H1 (cell line): Measurements from ENCODE around the gene SPRR2B. TPM values are rescaled to one million over a fixed set of nuclear protein-coding genes. Genes with fewer than 3 reads are reported as not detected.

Source experiments
- CTCF ChIA-PET: fragments of 300-600 bp; sonication (Branson Sonifier 250); formaldehyde crosslinking; loops from one replicate; lab custom pipeline; 2021; ENCODE audit not compliant: partially characterized antibody; lab: Charles Lee
- POLR2A ChIA-PET: fragments of 300-600 bp; sonication (Branson Sonifier 250); formaldehyde crosslinking; loops from one replicate; lab custom pipeline; 2021; ENCODE audit warnings: inconsistent platforms; ENCODE audit not compliant: partially characterized antibody; lab: Charles Lee
- DNase-seq, 2 experiments: peaks; one replicate each; pipeline versions ENCODE4 v3.0.0 to v3.0.0-alpha.2; 2010 to 2022; ENCODE audit warnings: low spot score in 2 of 2, low read depth in 1 of 2, mixed read lengths in 1 of 2
- FAIRE-seq: peaks from 2 replicates; lab custom pipeline; 2011; peaks lifted over from hg19 to GRCh38; lab: Jason Lieb, UNC
- H2AFZ ChIP-seq: 2 replicates; pipeline ENCODE4 v1.8.1; 2012; ENCODE audit warnings: low read length, inconsistent platforms
- H2AK5ac ChIP-seq: 2 replicates; pipeline ENCODE4 v1.6.1; 2013; ENCODE audit warnings: low read depth, low read length
- H2BK120ac ChIP-seq: replicated peaks from 2 replicates; pipeline ENCODE3; 2013; ENCODE audit warnings: low read depth, low read length, inconsistent platforms
- H2BK12ac ChIP-seq: 2 replicates; pipeline ENCODE4 v1.6.1; 2013; ENCODE audit warnings: low read depth, low read length
- H2BK15ac ChIP-seq: 2 replicates; pipeline ENCODE4 v1.6.1; 2013; ENCODE audit warnings: low read length
- H2BK20ac ChIP-seq: 2 replicates; pipeline ENCODE4 v1.6.1; 2013; ENCODE audit warnings: low read length
- H2BK5ac ChIP-seq: 2 replicates; pipeline ENCODE4 v1.6.1; 2013; ENCODE audit warnings: low read depth, low read length
- H3K14ac ChIP-seq: 2 replicates; pipeline ENCODE4 v1.6.1; 2013; ENCODE audit warnings: inconsistent platforms; ENCODE audit not compliant: insufficient read length
- H3K18ac ChIP-seq: 2 replicates; pipeline ENCODE4 v1.6.1; 2013; ENCODE audit warnings: low read length; ENCODE audit errors: extremely low read depth
- H3K23ac ChIP-seq: 2 replicates; pipeline ENCODE4 v1.6.1; 2013; ENCODE audit warnings: inconsistent platforms; ENCODE audit not compliant: insufficient read length
- H3K23me2 ChIP-seq: 2 replicates; pipeline ENCODE4 v1.6.1; 2013; ENCODE audit warnings: low read depth, low read length
- H3K27ac ChIP-seq: 2 replicates; pipeline ENCODE4 v1.6.1; 2011; ENCODE audit warnings: low read depth, low read length, inconsistent platforms
- H3K27me3 ChIP-seq, 4 experiments: replicated peaks in 1 of 4; 1 replicate in 1 of 4; 2 replicates in 3 of 4; pipeline versions ENCODE4 v1.6.1 to v1.8.1; 2011 to 2013; ENCODE audit warnings: low read length in 3 of 4, mild to moderate bottlenecking in 3 of 4, inconsistent platforms in 2 of 4, mixed read lengths in 2 of 4, moderate library complexity in 1 of 4; ENCODE audit not compliant: control insufficient read depth in 3 of 4, insufficient read depth in 3 of 4; ENCODE audit errors: extremely low read depth in 1 of 4
- H3K36me3 ChIP-seq, 4 experiments: 2 replicates each; pipeline versions ENCODE4 v1.6.1 to v1.8.1; 2011 to 2013; ENCODE audit warnings: mild to moderate bottlenecking in 4 of 4, low read length in 3 of 4, moderate library complexity in 2 of 4, control low read depth in 1 of 4, inconsistent platforms in 1 of 4; ENCODE audit not compliant: insufficient read depth in 4 of 4, control insufficient read depth in 2 of 4
- H3K4ac ChIP-seq: replicated peaks from 2 replicates; pipeline ENCODE3; 2013; ENCODE audit warnings: low read length, low read depth, mixed read lengths, inconsistent platforms; ENCODE audit not compliant: insufficient read length
- H3K4me1 ChIP-seq, 4 experiments: replicated peaks in 1 of 4; 1 replicate in 1 of 4; 2 replicates in 3 of 4; pipeline versions ENCODE4 v1.6.1 to v1.8.1; 2011 to 2013; ENCODE audit warnings: low read length in 3 of 4, inconsistent platforms in 2 of 4, mixed read lengths in 1 of 4; ENCODE audit not compliant: insufficient read depth in 4 of 4, control insufficient read depth in 3 of 4
- H3K4me2 ChIP-seq, 2 experiments: 2 replicates each; pipeline versions ENCODE4 v1.6.1 to v1.8.1; 2011 to 2013; ENCODE audit warnings: low read depth in 2 of 2, low read length in 2 of 2, control low read depth in 1 of 2, inconsistent platforms in 1 of 2, mild to moderate bottlenecking in 1 of 2; ENCODE audit not compliant: insufficient read depth in 1 of 2
- H3K4me3 ChIP-seq, 4 experiments: fragments of 200-600, 300-600 bp in 1 of 4; sonication (generic), shearing (Covaris generic), sonication (Bioruptor Twin) in 1 of 4; 2 replicates each; pipeline versions ENCODE4 v1.5.1 to v1.8.1; 2011 to 2016; ENCODE audit warnings: low read length in 4 of 4, low read depth in 3 of 4, control low read depth in 2 of 4, inconsistent platforms in 2 of 4, mild to moderate bottlenecking in 2 of 4, mixed read lengths in 1 of 4, moderate library complexity in 1 of 4; ENCODE audit not compliant: insufficient read depth in 2 of 4; ENCODE audit errors: extremely low read depth in 1 of 4
- H3K56ac ChIP-seq: replicated peaks from 2 replicates; pipeline ENCODE3; 2013; ENCODE audit warnings: low read depth, mild to moderate bottlenecking, mixed read lengths, low read length, inconsistent platforms; ENCODE audit not compliant: insufficient read length
- H3K79me1 ChIP-seq: 2 replicates; pipeline ENCODE4 v1.6.1; 2013; ENCODE audit warnings: low read depth, low read length, control low read depth
- H3K79me2 ChIP-seq, 2 experiments: 2 replicates each; pipeline versions ENCODE4 v1.6.1 to v1.8.1; 2012 to 2013; ENCODE audit warnings: low read length in 2 of 2, mild to moderate bottlenecking in 2 of 2, inconsistent platforms in 1 of 2; ENCODE audit not compliant: insufficient read depth in 2 of 2, control insufficient read depth in 1 of 2
- H3K9ac ChIP-seq, 4 experiments: replicated peaks in 1 of 4; 1 replicate in 1 of 4; 2 replicates in 3 of 4; pipeline versions ENCODE4 v1.6.1 to v1.8.1; 2011 to 2013; ENCODE audit warnings: low read depth in 3 of 4, low read length in 3 of 4, control low read depth in 2 of 4, mild to moderate bottlenecking in 2 of 4, moderate library complexity in 2 of 4, inconsistent platforms in 1 of 4; ENCODE audit errors: extremely low read depth in 1 of 4
- H3K9me3 ChIP-seq, 2 experiments: 2 replicates each; pipeline versions ENCODE4 v1.6.1 to v1.8.1; 2012 to 2013; ENCODE audit warnings: mild to moderate bottlenecking in 2 of 2, moderate library complexity in 2 of 2, control low read depth in 1 of 2, inconsistent platforms in 1 of 2, low read depth in 1 of 2, low read length in 1 of 2, mixed read lengths in 1 of 2; ENCODE audit not compliant: insufficient read depth in 2 of 2
- H4K20me1 ChIP-seq, 2 experiments: replicated peaks in 1 of 2; 2 replicates each; pipeline versions ENCODE3 to v1.8.1; 2011 to 2013; ENCODE audit warnings: inconsistent platforms in 2 of 2, low read length in 2 of 2, mild to moderate bottlenecking in 1 of 2; ENCODE audit not compliant: insufficient read depth in 2 of 2, control insufficient read depth in 1 of 2
- H4K5ac ChIP-seq: 2 replicates; pipeline ENCODE4 v1.6.1; 2013; ENCODE audit warnings: low read length, low read depth, mixed read lengths, inconsistent platforms; ENCODE audit not compliant: insufficient read length
- H4K8ac ChIP-seq: 2 replicates; pipeline ENCODE4 v1.8.0; 2013; ENCODE audit warnings: mild to moderate bottlenecking, moderate library complexity, low read length, inconsistent platforms; ENCODE audit not compliant: insufficient read depth; ENCODE audit errors: extremely low read depth
- H4K91ac ChIP-seq: replicated peaks from 2 replicates; pipeline ENCODE3; 2013; ENCODE audit warnings: low read length, mixed read lengths, inconsistent platforms; ENCODE audit not compliant: insufficient read length
- CHD1 ChIP-seq: IDR thresholded peaks from 2 replicates; pipeline ENCODE4 v1.6.1; 2012; ENCODE audit warnings: low read depth, low read length, improper control_type of control experiment
- NANOG ChIP-seq: IDR thresholded peaks from 2 replicates; pipeline ENCODE4 v1.6.1; 2011; ENCODE audit warnings: low read length, low read depth, mild to moderate bottlenecking, inconsistent platforms; ENCODE audit not compliant: insufficient read depth, poor library complexity, severe bottlenecking
- WGBS, 2 experiments: shearing (Covaris generic) in 1 of 2; methylation state at CpG; one replicate each; pipeline versions ENCODE4 v1.1.6 to v1.1.7; 2013 to 2015; ENCODE audit warnings: low lambda C conversion rate in 2 of 2, mixed read lengths in 2 of 2, inconsistent platforms in 1 of 2, low coverage in 1 of 2, missing lambda C conversion rate in 1 of 2; ENCODE audit not compliant: insufficient replicate concordance in 2 of 2, insufficient coverage in 1 of 2, insufficient read length in 1 of 2; ENCODE audit errors: extremely low coverage in 1 of 2, missing lambda C conversion rate in 1 of 2; 5-methylcytosine and 5-hydroxymethylcytosine counted together
- polyA plus RNA-seq, 7 experiments: library from polyadenylated mRNA; depleted of rRNA in 3 of 7; stranded (reverse) in 5 of 7; unstranded in 2 of 7; fragments of >200 nt in 5 of 7; fragments of 200-250 nt in 2 of 7; gene quantifications; 1 replicate in 5 of 7; 2 replicates in 1 of 7; 4 replicates in 1 of 7; pipeline versions ENCODE4 v1.2.1 to v1.2.3, GENCODE V29; 2011 to 2013; ENCODE audit warnings: missing spikeins in 2 of 7, mixed read lengths in 2 of 7
- total RNA-seq: library from RNA; stranded (reverse); fragmentation: NEBNext Ultra II Directional; extraction: Animal tissue kit (Norgen Biotek cat#: 25700); gene quantifications from 2 replicates; pipeline ENCODE4 v1.2.1, GENCODE V29; 2021

SPRR2B gene
- total and polyA plus RNA-seq, 2 of the 8 experiments (the other 6 are each of a cell fraction or from before 2014, with no cell fraction given), result not detected

DNA sequence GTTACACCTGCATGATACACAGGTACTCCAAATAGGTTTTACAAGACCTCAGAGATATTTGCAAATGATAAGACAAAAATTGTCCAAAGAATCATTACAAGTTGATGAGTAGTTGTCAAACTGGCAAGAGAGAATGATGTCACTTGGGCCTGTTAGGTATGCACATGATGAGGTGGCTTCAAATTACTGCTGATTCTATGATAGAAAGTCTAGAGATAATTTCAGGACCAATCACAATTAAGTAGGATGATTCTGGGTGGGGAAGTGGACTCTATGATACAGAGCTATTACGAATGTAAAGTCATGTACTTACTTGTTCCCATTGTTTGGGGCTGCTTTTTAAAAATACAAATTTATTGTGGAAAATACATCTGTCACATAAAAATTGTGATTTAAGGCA is 45.6 kb downstream of the SPRR2B start:
- H3K4me1 ChIP-seq, result peaks cover 0 to 5% (median under 1%) of the 10 kb centered on the region in 4 experiments; a peak in 1 of 7 replicates
- H2BK15ac ChIP-seq, result no peak overlapping the region
- H3K27me3 ChIP-seq, result no peaks in the 10 kb centered on the region; a peak in 1 of 7 replicates
- H3K9me3 ChIP-seq, result no peaks in the 10 kb centered on the region
- no peak overlapping the region for H3K9ac ChIP-seq
- H3K56ac ChIP-seq, result no peak overlapping the region
- 100% methylated on average over 1 of the region's 1 CpG; no CpG with 5 or more reads in 1 of the 2 experiments for WGBS, 2 experiments
- no peak overlapping the region for H2BK120ac ChIP-seq
- no peak overlapping the region for H2BK12ac ChIP-seq
- no peak overlapping the region for H4K8ac ChIP-seq
- no peaks in the 10 kb centered on the region for H3K79me2 ChIP-seq
- FAIRE-seq (no peak), DNase-seq (no peak)
- no peak for TF ChIP-seq CHD1
- TF ChIP-seq NANOG, result no peak
- no peak overlapping the region for H3K18ac ChIP-seq
- no peak overlapping the region for H2AK5ac ChIP-seq
- no peaks in the 10 kb centered on the region for H3K36me3 ChIP-seq
- ChIA-PET POLR2A (no interaction called here), CTCF (interaction anchor here (1.2 kb wide), 1 partner anchor 64 kb away, joined by 3 read pairs; no protein-coding TSS in a partner anchor)
- no peak overlapping the region for H3K4ac ChIP-seq
- no peak overlapping the region for H2AFZ ChIP-seq
- H3K14ac ChIP-seq, result no peak overlapping the region
- H3K23me2 ChIP-seq, result no peaks in the 10 kb centered on the region
- no peak overlapping the region for H3K23ac ChIP-seq
- H4K5ac ChIP-seq, result no peak overlapping the region
- H3K27ac ChIP-seq, result no peak overlapping the region
- H3K4me3 ChIP-seq, result no peak overlapping the region
- H2BK5ac ChIP-seq, result no peak overlapping the region
- H4K20me1 ChIP-seq, result no peaks in the 10 kb centered on the region
- no peak overlapping the region for H2BK20ac ChIP-seq
- no peak overlapping the region for H4K91ac ChIP-seq
- no peak overlapping the region for H3K4me2 ChIP-seq
- no peaks in the 10 kb centered on the region for H3K79me1 ChIP-seq
